ENCODE results near the gene SRF.

- no peak for TF ChIP-seq CTCF (IDR thresholded peaks at IDR 0.05)
- no peak for TF ChIP-seq POLR2A (IDR thresholded peaks at IDR 0.05)
Observed at GRCh38 chr6:43125555-43125954, 45.5 kb upstream of the SRF start.

Measured in body of pancreas (tissue), 4 donors.